GM19467 (cell line): ENCODE measurements around the gene KIF26B.
"Not testable (repeated sequence)": the region's sequence is repeated elsewhere in the genome, so short reads cannot be mapped to it uniquely, and the experiment has no call there.

Source experiments
- ATAC-seq: cut with Tn5 transposase; IDR thresholded peaks from one replicate; pipeline ENCODE4 v1.9.1; 2021; ENCODE audit warnings: mild to moderate bottlenecking, moderate library complexity; ENCODE audit not compliant: unreplicated experiment

The KIF26B gene

GRCh38 chr1:245313576-245313975 is 158.8 kb downstream of the KIF26B start:
- ATAC-seq: no peak

DNA sequence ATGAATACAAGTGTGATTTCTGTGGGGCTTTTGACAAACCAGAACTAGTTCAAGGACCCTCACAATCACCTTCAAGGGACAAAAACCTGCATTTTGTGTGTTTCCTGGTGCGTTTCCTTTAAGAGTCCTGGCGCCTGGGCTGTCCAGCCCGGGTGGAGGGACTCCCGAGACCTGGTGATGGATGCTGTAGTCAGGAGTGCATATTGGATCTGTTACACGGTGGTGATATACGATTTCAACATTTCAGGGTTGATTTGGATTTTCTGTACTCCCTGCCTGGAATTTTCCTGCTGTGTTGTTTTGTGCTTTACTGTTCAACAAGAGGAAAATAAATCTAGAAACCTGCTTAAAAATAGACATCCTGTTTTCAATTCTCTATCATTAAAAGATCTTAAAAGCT is 162.0 kb downstream of the KIF26B start:
- ATAC-seq: no peak

- ATAC-seq: no peak
Measured at GRCh38 chr1:245317217-245317616, 162.4 kb downstream of the KIF26B start.

DNA sequence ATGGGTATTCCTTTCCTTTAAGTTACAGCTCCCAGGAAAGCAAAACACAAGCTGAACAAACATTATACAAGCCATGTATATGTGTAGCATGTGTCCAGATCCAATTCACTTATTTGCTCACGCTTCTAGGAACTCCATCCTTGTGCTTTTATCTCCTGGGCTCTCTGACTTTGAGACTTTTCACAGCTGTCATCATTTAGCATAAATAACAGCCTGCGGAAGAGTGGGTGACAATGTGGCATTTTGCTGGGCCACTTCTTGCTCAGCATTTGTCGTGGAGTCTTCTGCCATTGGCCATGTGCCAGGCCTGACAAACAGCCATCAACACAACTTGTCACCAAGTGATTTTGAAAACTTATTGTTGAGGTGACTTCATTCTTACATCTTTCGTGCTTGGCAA is 164.3 kb downstream of the KIF26B start:
- no peak for ATAC-seq

GRCh38 chr1:245322673-245323072 is 167.9 kb downstream of the KIF26B start:
- ATAC-seq: no peak

DNA sequence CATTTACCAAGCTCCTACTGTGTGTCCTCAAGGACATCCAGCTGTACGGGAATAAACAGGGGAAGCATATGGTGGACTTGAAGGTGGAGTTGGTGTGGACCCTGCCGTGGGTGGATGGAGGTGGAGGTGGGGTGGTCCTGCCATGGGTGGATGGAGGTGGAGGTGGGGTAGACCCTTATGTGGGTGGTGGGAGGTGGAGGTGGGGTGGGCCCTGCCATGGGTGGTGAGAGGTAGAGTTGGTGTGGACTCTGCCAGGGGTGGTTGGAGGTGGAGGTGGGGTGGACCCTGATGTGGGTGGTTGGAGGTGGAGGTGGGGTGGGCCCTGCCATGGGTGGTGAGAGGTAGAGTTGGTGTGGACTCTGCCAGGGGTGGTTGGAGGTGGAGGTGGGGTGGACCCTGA is 169.0 kb downstream of the KIF26B start:
- not testable (repeated sequence) for ATAC-seq

- ATAC-seq: no peak
Measured at GRCh38 chr1:245325922-245326795, 171.4 kb downstream of the KIF26B start.

- no peak for ATAC-seq
Measured at GRCh38 chr1:245327360-245327759, 172.6 kb downstream of the KIF26B start.

DNA sequence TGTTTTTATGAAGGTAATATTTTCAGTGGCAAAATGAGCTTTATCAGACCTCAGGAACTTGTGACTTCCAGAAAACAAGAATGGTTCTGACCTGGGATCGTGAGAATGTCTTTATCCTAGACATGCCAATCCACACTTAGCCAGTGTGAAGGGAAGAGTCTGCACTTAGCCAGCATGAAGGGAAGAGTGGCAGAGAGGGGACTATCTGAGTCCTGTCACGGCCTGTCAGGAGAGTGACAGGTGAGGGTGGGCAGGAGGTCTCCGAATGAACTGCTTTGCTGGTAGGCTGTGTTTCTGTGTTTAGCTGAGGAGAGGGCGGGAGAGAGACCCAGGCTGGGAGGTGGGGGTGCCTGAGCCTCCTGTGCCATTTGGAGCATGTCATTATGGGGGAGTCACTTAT is 173.1 kb downstream of the KIF26B start:
- ATAC-seq: no peak

DNA sequence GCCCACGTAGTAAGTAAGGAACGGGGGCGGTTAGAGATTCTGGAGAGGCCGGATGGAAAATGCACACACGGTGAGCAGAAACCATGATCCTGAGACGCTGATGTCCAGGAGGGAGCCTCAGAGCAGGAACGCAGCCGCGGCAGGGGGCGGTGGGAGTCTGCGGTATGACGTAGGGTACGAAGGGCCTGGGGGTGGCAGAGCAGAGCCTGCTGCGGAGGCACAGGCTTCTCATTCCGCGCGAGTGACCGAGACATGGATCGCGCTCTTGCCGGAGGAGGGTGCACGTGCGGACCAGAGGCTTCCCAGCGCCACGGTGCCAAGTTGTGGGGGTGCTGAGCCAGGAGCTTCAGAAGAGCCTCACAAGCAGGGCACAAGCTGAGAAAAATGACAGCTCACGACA is 176.2 kb downstream of the KIF26B start:
- no peak for ATAC-seq

DNA sequence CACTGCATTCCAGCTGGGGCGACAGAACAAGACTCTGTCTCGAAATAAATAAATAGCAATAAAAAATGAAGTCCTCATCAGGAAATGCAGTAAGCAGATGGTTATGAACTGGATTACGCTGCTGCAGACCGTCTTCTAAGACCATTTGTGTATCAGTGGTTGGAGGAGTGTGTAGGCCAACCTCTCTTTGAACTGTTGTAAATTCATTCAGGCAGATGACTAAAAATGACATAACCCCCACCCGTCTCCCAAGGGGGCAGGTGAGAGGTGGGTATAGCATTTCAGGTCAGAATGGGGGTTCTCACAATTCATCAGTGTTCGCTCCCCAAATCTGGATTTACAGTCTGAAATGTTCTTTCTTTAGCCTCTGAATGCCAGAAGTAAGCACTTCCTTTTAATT is 177.3 kb downstream of the KIF26B start:
- ATAC-seq: no peak

GRCh38 chr1:245332513-245332912 is 177.7 kb downstream of the KIF26B start:
- ATAC-seq: no peak

GRCh38 chr1:245334235-245334634 is 179.4 kb downstream of the KIF26B start:
- ATAC-seq: no peak

DNA sequence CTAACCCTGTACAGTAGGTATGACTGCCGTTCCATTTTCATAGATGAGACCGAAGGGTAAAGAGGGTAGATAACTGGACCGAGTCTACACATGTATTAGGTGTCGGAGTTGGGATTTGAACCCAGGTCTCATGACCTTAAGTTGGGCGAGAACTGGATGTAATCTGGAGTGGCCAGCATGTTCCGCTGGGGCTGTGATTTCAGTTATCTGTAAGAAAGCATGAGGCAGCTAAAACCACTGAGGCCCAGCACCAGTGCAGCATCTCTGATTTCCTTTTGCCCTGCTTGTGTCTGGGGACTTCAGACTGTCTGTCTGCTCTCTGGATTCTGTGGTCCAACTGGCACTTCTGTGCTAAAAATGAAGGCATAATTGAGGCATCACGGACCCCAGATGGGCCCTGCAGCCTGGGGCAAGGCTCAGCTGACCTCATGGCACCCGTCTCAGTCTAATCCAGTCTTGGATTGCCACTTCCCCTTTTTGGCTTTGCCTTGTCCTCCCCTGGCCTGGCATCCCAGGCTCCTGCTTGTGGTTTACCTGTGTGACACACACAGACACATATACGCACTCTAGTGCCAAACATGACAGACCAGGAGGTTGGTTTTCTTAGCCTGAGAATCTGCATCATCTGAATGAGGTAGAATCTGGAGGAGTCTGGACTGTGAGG is 180.2 kb downstream of the KIF26B start:
- ATAC-seq: no peak

DNA sequence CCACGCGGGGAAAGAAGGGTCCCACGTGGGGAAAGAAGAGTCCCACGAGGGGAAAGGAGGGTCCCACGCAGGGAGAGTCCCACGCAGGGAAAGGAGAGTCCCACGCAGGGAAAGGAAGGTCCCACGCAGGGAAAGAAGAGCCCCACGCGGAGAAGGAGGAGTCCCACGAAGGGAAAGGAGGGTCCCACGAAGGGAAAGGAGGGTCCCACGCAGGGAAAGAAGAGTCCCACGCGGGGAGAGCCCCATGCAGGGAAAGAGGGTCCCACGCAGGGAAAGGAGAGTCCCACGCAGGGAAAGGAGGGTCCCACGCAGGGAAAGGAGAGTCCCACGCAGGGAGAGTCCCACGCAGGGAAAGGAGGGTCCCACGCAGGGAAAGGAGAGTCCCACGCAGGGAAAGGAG is 180.9 kb downstream of the KIF26B start:
- not testable (repeated sequence) for ATAC-seq

- ATAC-seq: no peak
Measured at GRCh38 chr1:245336149-245336983, 181.6 kb downstream of the KIF26B start.

DNA sequence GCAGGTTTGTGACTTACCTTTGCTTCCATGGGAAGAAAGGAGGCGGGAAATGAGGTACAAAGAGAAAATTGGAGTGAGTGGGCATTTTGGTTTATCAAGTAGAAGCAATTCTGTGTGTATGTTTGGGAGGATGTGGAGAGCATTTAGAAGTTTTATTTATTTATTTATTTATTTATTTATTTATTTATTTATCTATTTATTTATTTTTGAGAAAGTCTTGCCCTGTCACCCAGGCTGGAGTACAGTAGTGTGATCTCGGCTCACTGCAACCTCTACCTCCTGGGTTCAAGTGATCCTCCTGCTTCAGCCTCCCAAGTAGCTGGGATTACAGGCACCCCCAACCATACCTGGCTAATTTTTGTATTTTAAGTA is 182.2 kb downstream of the KIF26B start:
- ATAC-seq: not testable (repeated sequence)

- ATAC-seq: no peak
Measured at GRCh38 chr1:245337829-245338484, 183.2 kb downstream of the KIF26B start.

DNA sequence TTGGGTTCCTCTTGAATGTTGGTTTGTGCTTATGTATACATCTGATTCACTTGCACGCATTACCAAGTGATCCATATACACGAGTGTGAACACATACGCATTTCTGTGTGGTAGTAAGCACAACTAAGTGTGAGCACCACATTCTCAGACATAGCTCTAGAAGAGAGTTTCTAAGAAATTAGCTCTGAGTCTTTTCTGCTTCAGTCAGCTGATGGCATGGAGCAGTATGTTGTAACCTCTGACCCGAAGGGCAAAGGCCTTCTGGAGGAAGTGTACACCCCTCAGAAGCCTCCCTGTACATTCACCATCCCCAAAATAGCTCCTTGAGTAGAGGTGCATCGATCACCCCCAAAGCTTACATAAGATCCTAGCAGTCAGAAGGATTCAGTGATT is 183.7 kb downstream of the KIF26B start:
- no peak for ATAC-seq

DNA sequence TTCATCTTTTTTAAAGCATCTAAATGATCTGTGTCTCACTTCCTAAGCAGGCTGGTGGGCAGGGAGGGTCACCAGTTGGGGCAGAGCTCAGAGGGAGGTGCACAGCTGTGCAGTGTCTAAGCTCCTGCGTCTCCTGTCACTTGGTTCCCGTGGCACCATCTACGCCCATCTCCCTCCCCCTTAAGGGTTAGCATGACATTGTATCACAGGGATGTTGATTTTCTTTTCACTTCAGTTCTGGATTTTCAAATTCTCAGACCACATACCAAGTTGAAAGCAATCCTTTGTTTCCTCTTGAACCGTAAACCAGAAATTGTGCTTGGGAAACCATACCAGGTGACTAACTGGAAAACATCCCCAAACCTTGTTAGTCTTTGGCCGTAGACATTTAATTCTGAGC is 187.0 kb downstream of the KIF26B start:
- no peak for ATAC-seq
